Stimulated activated CD4-positive, alpha-beta T cell treated with anti-CD3 and anti-CD28 coated beads, TNF-alpha, amount 100 ng/mL, for 24 hours (primary cell): ENCODE measurements around the gene TENM3.
A peak's percentile ranks its signal among the peaks of the same experiment; 100 is the strongest.
"Not testable (repeated sequence)": the region's sequence is repeated elsewhere in the genome, so short reads cannot be mapped to it uniquely, and the experiment has no call there.

ENCODE experiments used
- DNase-seq, 3 experiments: peaks; one replicate each; pipeline ENCODE4 v3.0.0-alpha.2; 2020; ENCODE audit warnings: low read depth in 3 of 3

Gene TENM3

DNA sequence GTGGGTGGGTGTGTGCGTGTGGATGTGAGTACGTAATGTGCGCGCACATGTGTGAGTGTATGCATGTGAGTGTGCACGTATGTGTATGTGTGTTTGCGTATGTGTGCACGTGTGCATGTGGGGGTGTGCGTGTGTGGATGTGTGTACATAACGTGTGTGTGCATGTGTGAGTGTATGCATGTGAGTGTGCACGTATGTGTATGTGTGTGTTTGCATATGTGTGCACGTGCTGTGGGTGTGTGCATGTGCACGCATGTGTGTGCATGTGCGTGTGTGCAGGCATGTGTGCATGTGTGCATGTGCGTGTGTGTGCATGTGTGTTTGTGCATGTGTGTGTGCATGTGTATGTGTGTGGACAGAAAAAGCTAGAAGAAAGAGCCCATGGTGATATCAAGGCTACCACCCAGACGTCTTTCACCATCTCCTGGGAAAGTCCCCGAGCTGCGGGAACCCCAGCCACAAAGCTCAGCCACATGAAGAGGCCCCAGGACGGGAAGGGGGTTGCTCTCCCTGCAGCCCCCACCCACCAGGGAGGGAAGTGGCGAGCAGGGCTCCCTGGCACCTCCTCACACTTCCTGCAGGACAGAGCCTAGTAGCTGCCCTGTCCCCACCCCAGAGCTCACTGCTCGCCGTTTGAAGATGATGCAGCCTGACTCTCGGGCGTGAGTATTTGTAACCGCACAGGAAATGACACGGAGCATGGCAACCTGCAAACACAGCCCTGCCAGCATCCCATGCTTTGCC is 565.6 kb downstream of the TENM3 start:
- DNase-seq = peak; percentile 2 to 46 (median 23)

DNA sequence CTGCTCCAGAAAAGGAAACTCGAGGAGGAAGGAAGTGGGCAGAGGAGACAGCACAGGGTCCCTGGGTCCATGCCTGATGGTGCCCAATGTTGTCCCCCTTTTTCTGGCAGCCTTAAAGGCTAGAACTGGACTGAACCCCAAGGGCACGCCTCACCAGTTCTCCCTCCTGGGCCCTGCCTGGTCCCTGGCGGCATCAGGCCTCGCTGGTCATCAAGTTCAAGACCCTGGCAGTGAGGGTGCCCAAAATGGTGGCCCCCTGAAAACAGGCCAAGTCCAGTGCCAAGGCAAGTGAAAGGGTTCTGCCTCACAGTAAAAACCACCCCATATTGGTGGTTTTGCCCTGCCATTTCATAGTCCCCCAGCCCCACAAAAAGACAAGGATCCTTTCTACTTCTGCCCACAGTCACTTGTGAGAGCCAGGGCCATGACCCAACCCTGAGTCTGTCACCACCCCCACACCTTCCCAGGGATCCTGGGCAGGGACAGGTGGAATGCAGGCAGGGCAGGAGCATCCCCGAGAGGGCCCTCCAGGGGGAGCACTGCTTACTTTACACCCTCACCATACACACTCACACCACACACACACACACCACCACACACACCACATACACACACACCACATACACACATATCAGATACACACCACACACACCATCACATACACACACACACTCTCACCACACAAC is 566.4 kb downstream of the TENM3 start:
- DNase-seq = peak in 1 of 3 experiments; percentile 9

- no peak for DNase-seq
Measured at GRCh38 chr4:182810103-182810615, 567.0 kb downstream of the TENM3 start.

GRCh38 chr4:182812916-182813315 is 569.7 kb downstream of the TENM3 start:
- no peak for DNase-seq

DNA sequence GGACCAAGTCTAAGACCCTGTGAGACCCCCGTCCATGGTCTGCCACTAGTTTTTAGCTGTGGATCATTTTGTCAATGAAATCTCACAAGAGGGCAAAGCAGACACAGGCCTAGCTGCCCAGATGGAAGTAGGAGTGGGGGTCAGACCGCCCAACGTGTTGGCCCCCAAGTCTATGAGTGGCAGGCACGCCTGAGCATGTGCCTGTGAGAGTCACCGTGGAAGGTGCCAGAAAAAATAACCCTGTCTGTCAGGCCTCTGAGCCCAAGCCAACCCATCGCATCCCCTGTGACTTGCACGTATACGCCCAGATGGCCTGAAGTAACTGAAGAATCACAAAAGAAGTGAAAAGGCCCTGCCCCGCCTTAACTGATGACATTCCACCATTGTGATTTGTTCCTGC is 570.9 kb downstream of the TENM3 start:
- not testable (repeated sequence) for DNase-seq

DNA sequence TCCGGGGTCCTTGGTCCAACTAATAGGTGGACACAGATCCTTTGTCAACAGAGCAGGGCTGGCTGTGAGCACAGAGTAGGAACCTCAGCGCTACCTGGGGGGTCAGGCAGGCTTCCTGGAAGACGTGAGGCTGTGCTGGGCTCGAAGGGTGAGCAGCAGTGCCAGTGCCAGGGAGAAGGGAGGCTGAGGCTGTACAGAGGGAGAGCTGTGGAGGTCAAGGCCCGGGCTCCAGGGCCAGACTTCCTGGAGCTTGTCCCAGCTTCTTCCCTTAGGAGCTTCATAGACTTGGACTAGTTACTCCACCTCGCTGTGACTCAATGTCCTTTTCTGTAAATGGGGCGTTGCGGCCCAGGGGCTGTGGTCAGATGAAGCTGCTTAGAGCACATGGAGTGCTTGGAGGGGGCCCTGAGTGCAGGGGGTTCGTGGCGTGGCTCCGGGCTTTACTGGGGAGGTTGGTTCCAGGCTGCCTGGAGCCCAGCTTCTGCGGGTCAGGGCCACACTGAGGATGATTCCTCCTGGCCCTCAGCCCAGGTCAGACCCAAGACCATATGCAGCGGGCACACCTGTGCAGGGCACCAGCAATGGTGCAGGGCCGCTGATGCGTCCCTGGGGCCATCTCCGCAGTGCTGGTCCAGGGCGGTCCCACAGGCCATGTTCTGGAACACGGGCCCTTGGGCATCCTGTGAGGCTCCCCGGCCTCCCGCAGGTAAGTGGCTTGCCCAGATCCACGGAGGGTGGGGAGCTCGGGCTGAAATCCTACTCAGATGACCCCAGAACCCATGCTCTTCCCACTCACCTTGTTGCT is 575.9 kb downstream of the TENM3 start:
- no peak for DNase-seq

DNA sequence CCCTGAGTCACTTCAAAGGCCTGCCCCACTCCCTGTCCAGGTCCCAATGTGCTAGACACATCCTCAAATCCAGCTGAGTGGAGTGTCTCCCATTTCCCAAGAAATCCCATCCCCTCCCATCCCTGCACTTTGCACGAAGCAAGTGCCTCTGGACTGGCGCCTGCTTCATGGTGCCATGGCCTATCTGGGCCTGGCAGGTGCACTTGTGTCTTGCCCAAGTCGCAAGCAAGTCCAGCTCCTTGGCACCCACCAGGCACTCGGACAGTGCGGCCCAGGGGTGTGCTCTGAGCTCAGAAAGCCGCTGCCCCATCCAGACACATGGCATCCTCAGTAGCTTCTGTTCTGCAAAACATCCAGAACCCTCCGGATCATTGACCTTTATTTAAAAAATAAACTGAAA is 576.5 kb downstream of the TENM3 start:
- no peak for DNase-seq

DNA sequence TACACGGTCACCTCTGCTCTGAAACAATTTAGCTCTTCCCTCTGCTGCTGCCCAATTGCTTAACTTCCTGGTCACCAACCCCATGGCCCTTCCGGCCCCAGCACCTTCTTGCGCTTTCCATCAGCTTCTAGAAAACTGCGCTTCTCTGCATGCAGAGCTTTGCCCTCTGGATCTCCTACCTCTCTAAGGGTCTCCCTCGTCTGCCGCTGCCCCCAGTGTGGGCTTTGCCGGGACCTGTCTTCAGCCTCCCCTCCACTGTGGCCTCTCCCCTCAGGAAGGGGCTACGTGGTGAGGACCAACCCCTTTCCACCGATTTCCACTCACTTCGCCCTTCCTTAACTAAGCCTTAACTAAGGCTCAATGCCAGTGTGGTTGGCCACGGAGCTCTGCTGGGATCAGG is 579.4 kb downstream of the TENM3 start:
- DNase-seq = no peak

DNA sequence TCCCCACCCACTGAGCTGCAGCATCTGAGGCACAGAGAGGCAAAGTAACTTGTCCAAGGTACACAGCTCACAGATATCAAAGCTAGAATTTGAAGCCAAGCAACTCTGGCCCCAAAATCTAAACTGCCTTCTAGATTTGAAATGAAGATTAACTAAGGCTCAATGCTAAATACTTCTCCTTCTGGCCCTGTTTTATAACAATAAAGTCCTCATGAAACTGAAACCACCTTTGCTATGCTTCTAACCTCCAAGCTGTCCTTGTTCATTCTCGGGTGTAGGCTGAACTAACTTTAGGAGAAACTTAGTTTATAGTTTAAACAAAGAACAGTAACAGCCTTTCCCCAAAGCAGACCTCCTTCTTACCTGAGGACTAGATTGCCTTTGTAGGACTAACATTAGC is 580.4 kb downstream of the TENM3 start:
- no peak for DNase-seq

DNA sequence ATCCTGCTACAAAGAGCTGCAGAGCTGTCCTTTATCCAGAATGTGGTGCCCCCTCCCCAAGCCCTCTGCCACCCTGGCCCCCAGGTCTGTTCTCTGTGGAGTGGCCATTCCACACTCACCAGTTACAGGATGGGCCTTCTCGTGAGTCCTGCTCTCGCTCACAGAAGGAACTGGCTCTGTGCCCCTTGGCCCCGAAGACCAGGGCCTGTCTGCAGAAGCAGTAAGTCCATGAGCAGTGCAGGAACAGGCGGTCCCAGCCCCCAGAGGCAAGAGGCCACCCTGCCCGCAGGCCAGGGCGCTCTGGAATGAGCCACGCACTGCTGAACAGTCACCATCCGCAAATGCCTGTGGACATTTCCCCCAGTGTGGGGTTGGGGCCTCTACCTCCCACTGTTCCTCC is 581.8 kb downstream of the TENM3 start:
- no peak for DNase-seq

GRCh38 chr4:182825786-182826185 is 582.6 kb downstream of the TENM3 start:
- DNase-seq = no peak

- no peak for DNase-seq
Measured at GRCh38 chr4:182826391-182826790, 583.2 kb downstream of the TENM3 start.

GRCh38 chr4:182827166-182827565 is 584.0 kb downstream of the TENM3 start:
- no peak for DNase-seq

DNA sequence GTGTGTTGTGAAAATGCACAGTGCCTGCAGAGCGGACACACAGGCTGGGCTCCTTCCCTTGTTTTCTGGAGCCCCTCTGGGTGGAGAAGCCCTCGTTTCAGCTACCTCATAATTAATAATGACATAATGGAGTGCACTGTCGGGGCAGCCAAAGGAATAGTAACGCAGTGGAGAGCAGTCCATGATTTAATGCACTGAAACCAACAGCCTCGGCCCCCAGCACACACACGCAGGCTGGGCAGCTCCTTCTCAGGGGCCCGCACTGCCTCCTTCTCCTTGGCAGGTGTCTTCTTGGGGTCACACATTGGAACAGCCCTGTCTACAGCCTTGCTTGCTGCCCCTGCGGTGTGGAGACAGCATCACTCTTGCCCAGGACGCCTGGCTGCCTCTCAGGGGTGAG is 584.8 kb downstream of the TENM3 start:
- DNase-seq = no peak

- no peak for DNase-seq
Measured at GRCh38 chr4:182828360-182829025, 585.3 kb downstream of the TENM3 start.

DNA sequence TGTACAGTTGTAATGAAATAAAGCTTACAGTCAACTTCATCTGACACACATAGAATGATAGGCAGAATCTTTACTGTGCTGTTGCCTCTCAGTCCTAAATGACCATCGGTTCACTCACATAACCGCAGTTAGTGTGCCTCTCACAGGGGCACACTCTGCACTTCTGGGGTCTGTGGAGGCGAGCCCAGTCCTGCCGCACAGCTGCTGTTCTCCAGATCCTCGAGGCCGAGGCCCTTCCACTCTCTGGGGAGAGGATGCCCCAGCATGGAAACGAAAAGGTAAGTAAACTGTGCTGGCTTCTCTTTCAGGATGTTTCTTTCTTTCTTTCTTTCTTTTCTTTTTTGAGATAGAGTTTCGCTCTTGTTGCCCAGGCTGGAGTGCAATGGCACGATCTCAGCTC is 586.0 kb downstream of the TENM3 start:
- no peak for DNase-seq

- DNase-seq = no peak
Measured at GRCh38 chr4:182831376-182831775, 588.2 kb downstream of the TENM3 start.

DNA sequence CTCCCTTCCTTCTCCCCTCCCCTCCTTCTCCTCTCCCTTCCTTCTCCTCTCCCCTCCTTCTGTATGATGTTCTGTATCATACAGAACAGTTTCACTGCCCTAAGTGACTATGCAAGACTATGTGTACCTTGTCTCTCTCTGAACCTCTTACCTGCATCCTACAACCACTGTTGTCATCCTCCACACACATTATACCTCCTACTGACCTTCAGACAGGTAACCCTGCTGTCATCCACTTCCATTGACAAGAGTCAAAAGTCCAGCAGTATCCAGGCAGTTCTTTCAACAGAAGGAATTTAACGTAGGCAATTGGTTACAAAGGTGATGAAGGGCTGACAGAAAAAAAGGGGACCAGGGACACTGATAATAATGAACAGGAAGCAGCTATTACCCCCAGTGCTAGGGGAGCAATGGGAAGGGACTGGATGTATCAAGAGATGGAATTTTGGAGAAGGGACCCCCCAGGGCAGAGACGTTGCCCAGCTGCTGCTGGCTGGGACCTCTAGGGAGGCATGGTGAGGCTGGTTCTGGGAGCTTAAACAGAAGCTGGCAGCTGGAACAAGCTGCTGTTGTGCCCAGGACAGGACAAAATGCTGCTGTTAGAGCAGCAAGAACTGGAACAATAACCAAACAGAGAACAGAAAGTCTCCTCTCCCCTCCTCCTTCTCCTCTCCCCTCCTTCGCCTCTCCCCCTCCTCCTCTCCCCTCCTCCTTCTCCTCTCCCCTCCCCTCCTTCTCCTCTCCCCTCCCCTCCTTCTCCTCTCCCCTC is 589.3 kb downstream of the TENM3 start:
- no peak for DNase-seq

- DNase-seq = no peak
Measured at GRCh38 chr4:182835006-182835740, 592.0 kb downstream of the TENM3 start.

GRCh38 chr4:182837831-182838230 is 594.6 kb downstream of the TENM3 start:
- DNase-seq = no peak
